Endodermal cell (in vitro differentiated cells): ENCODE data around the gene NKD1. TPM values are rescaled to one million over a fixed set of nuclear protein-coding genes. Genes with fewer than 3 reads are reported as not detected.
A peak's percentile ranks its signal among the peaks of the same experiment; 100 is the strongest.

Source experiments
- DNase-seq: peaks from one replicate; pipeline ENCODE4 v3.0.0-alpha.2; 2017
- H3K27ac ChIP-seq: 2 replicates; pipeline ENCODE4 v1.5.1; 2013; ENCODE audit warnings: mild to moderate bottlenecking, low read depth, low read length, moderate library complexity
- H3K27me3 ChIP-seq: 2 replicates; pipeline ENCODE4 v1.6.1; 2013; ENCODE audit warnings: mild to moderate bottlenecking, low read length, moderate library complexity; ENCODE audit not compliant: insufficient read depth, control insufficient read depth, poor library complexity, severe bottlenecking
- H3K36me3 ChIP-seq: 2 replicates; pipeline ENCODE4 v1.7.0; 2013; ENCODE audit warnings: mild to moderate bottlenecking, low read length, moderate library complexity; ENCODE audit not compliant: control insufficient read depth, insufficient read depth
- H3K4me1 ChIP-seq: one replicate; pipeline ENCODE4 v1.7.0; 2013; ENCODE audit warnings: low read length; ENCODE audit not compliant: control insufficient read depth, insufficient read depth
- H3K4me3 ChIP-seq: 2 replicates; pipeline ENCODE4 v1.5.1; 2013; ENCODE audit warnings: mild to moderate bottlenecking, low read length, moderate library complexity
- H3K9ac ChIP-seq: 2 replicates; pipeline ENCODE4 v1.6.1; 2013; ENCODE audit warnings: mild to moderate bottlenecking, low read length, moderate library complexity; ENCODE audit not compliant: poor library complexity, severe bottlenecking; ENCODE audit errors: extremely low read depth
- H3K9me3 ChIP-seq: 2 replicates; pipeline ENCODE4 v1.6.1; 2013; ENCODE audit warnings: mild to moderate bottlenecking, low read length, moderate library complexity; ENCODE audit not compliant: control insufficient read depth
- H3K27ac Mint-ChIP-seq: 2 replicates; pipeline ENCODE4 v1.8.0; 2020; ENCODE audit warnings: mixed read lengths
- H3K27me3 Mint-ChIP-seq: 2 replicates; pipeline ENCODE4 v1.8.0; 2021; ENCODE audit warnings: mild to moderate bottlenecking, mixed read lengths; ENCODE audit not compliant: insufficient read depth
- H3K36me3 Mint-ChIP-seq: 2 replicates; pipeline ENCODE4 v1.8.0; 2020; ENCODE audit warnings: low read depth, mixed read lengths
- H3K4me1 Mint-ChIP-seq: 2 replicates; pipeline ENCODE4 v1.8.0; 2020; ENCODE audit warnings: mixed read lengths
- H3K4me3 Mint-ChIP-seq: 2 replicates; pipeline ENCODE4 v1.8.0; 2020; ENCODE audit warnings: mild to moderate bottlenecking, moderate library complexity, mixed read lengths
- H3K9me3 Mint-ChIP-seq: 2 replicates; pipeline ENCODE4 v1.8.0; 2020; ENCODE audit warnings: mild to moderate bottlenecking, mixed read lengths
- CTCF ChIP-seq: fragments of 200-600 bp; sonication (generic); conservative IDR thresholded peaks from 2 replicates; pipeline ENCODE4 v1.5.0; 2021; ENCODE audit warnings: antibody characterized with exemption, mild to moderate bottlenecking
- WGBS, 2 experiments: methylation state at CpG; one replicate each; pipeline versions ENCODE4 v1.1.5 to v1.1.7; 2013; ENCODE audit warnings: missing lambda C conversion rate in 2 of 2, mixed read lengths in 1 of 2; ENCODE audit not compliant: insufficient coverage in 1 of 2, insufficient read length in 1 of 2; 5-methylcytosine and 5-hydroxymethylcytosine counted together
- total RNA-seq, 2 donors: library from RNA; stranded (reverse); fragmentation: NEBNext Ultra II Directional in 1 of 2; extraction: Animal tissue kit (Norgen Biotek cat#: 25700) in 1 of 2; gene quantifications; 2 replicates in 1 of 2; 3 replicates in 1 of 2; pipeline ENCODE4 v1.2.1, GENCODE V29; 2021

The NKD1 gene
- total RNA-seq, 2 donors from 2014 or later: 7.0 to 9.5 TPM

DNA sequence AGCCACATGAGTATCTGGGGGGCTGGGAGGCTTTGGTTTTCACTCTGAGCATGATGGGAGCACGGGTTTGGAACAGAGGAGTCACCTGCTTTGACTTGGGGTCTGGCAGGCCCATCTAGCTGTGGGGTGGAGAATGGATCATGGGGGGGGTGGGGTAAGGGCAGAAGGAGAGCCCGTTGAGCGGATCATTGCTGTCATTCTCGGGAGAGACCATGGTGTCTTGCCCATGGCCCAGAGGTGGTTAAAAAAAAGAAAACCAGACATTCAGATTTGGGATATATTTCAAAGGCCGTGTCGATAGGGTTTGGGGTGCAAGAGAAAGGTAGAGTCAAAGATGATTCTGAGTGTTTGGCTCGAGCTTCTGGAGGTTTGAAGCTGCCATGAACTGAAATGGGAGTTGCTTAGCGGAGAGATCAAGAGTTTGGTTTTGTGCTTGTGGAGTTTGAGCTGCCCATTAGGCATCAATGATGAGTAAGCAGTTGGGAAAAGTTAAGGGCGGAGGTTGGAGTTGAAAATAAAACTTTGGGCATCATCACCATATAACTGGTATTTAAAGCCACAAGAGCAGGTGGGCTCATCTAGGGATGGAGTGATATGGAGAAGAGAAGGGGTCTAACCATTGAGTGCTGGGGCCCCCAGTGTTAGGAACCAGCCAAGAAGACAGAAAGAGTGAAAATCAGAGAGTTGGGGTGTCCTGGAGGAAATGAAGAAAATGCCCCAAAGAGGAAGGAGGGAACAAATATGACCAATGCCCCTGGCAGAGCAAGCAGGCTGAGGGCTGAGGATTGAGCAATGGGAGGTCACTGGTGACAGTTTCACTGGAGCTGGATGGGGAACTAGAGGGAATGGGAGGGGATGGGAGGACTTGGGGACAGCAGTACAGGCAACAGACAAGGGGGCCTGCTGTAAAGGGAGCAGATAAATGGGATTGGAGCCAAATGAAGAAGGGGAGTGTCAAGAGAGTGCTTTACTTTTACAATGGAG is 147.1 kb downstream of the NKD1 start:
- WGBS, 2 experiments: 94 to 96% methylated on average over 7 to 9 of the region's 9 CpGs
- H3K4me1 Mint-ChIP-seq: peaks cover 6% of the 10 kb centered on the region
- no peaks in the 10 kb centered on the region for H3K9me3 Mint-ChIP-seq
- no peak overlapping the region for H3K4me3 Mint-ChIP-seq
- peak; percentile 18 for DNase-seq
- H3K27ac Mint-ChIP-seq: no peak overlapping the region
- H3K4me1 ChIP-seq: no peaks in the 10 kb centered on the region
- peaks cover 39% of the 10 kb centered on the region for H3K27me3 ChIP-seq
- peaks cover 31% of the 10 kb centered on the region for H3K27me3 Mint-ChIP-seq
- H3K36me3 ChIP-seq: no peaks in the 10 kb centered on the region
- no peak overlapping the region for H3K27ac ChIP-seq
- H3K36me3 Mint-ChIP-seq: no peaks in the 10 kb centered on the region
- H3K9me3 ChIP-seq: no peaks in the 10 kb centered on the region
- no peak overlapping the region for H3K9ac ChIP-seq
- TF ChIP-seq CTCF: no peak
- H3K4me3 ChIP-seq: no peak overlapping the region

- DNase-seq: peak; percentile 37
- H3K4me1 ChIP-seq: no peaks in the 10 kb centered on the region
- Mint-ChIP-seq H3K4me1 (peaks cover 6% of the 10 kb centered on the region), H3K9me3 (no peaks in the 10 kb centered on the region), H3K27me3 (peaks cover 31% of the 10 kb centered on the region), H3K4me3 (no peak overlapping the region), H3K36me3 (no peaks in the 10 kb centered on the region), H3K27ac (no peak overlapping the region)
- H3K4me3 ChIP-seq: no peak overlapping the region
- no peak for TF ChIP-seq CTCF
- H3K27ac ChIP-seq: no peak overlapping the region
- H3K27me3 ChIP-seq: peaks cover 39% of the 10 kb centered on the region
- 60 to 64% methylated on average over 3 to 5 of the region's 5 CpGs for WGBS, 2 experiments
- no peaks in the 10 kb centered on the region for H3K36me3 ChIP-seq
- no peaks in the 10 kb centered on the region for H3K9me3 ChIP-seq
- no peak overlapping the region for H3K9ac ChIP-seq
Observed at GRCh38 chr16:50696126-50696525, 147.9 kb downstream of the NKD1 start.

GRCh38 chr16:50696575-50697420 is 148.6 kb downstream of the NKD1 start:
- H3K4me1 Mint-ChIP-seq: peaks cover 6% of the 10 kb centered on the region
- peak; percentile 39 for DNase-seq
- H3K9me3 Mint-ChIP-seq: no peaks in the 10 kb centered on the region
- H3K4me3 ChIP-seq: no peak overlapping the region
- no peak overlapping the region for H3K4me3 Mint-ChIP-seq
- H3K36me3 Mint-ChIP-seq: no peaks in the 10 kb centered on the region
- H3K27me3 Mint-ChIP-seq: peaks cover 31% of the 10 kb centered on the region
- no peaks in the 10 kb centered on the region for H3K4me1 ChIP-seq
- no peak overlapping the region for H3K9ac ChIP-seq
- no peak for TF ChIP-seq CTCF
- no peak overlapping the region for H3K27ac ChIP-seq
- WGBS, 2 experiments: 85 to 93% methylated on average over 7 to 15 of the region's 15 CpGs
- no peaks in the 10 kb centered on the region for H3K36me3 ChIP-seq
- H3K9me3 ChIP-seq: no peaks in the 10 kb centered on the region
- peaks cover 36% of the 10 kb centered on the region for H3K27me3 ChIP-seq
- H3K27ac Mint-ChIP-seq: no peak overlapping the region
